Cardiac muscle cell (in vitro differentiated cells and primary cell): ENCODE results near the gene SLC19A2. TPM values are rescaled to one million over a fixed set of nuclear protein-coding genes. Genes with fewer than 3 reads are reported as not detected.

Experiments used
- DNase-seq, 2 donors: peaks; one replicate each; pipeline versions ENCODE4 v3.0.0 to v3.0.0-alpha.2; 2010 to 2017; ENCODE audit warnings: low read depth in 1 of 2, low spot score in 1 of 2
- H3K27ac ChIP-seq: fragments of 200-600 bp; sonication (generic); 2 replicates; pipeline ENCODE4 v1.5.1; 2016
- H3K27me3 ChIP-seq: fragments of 200-600 bp; sonication (generic); 2 replicates; pipeline ENCODE4 v1.6.0; 2016; ENCODE audit warnings: control low read depth
- H3K36me3 ChIP-seq: fragments of 200-600 bp; sonication (generic); 2 replicates; pipeline ENCODE4 v1.5.1; 2016; ENCODE audit warnings: control low read depth
- H3K4me1 ChIP-seq: fragments of 200-600 bp; sonication (generic); 2 replicates; pipeline ENCODE4 v1.8.1; 2017; ENCODE audit warnings: low read depth, mild to moderate bottlenecking, mixed run types
- H3K4me3 ChIP-seq: fragments of 200-600 bp; sonication (generic); 2 replicates; pipeline ENCODE4 v1.5.1; 2016; ENCODE audit warnings: mild to moderate bottlenecking
- H3K9me3 ChIP-seq: fragments of 200-600 bp; sonication (generic); 2 replicates; pipeline ENCODE4 v1.5.1; 2017; ENCODE audit warnings: low read depth, mild to moderate bottlenecking, control low read depth
- CTCF ChIP-seq: IDR thresholded peaks from 2 replicates; pipeline ENCODE4 v1.5.1; 2012; ENCODE audit warnings: low read depth, mild to moderate bottlenecking, low read length
- polyA plus RNA-seq: library from polyadenylated mRNA; unstranded; fragments of >200 nt; fragmentation: Nextera tagmentation; extraction: Ambion mirVana; gene quantifications from 2 replicates; pipeline ENCODE4 v1.2.1, GENCODE V29; 2016
- total RNA-seq: library from RNA; depleted of rRNA; stranded (reverse); fragments of >200 nt; gene quantifications from 2 replicates; pipeline ENCODE4 v1.2.3, GENCODE V29; 2016

The SLC19A2 gene
- total and polyA plus RNA-seq, 2 experiments from 2014 or later: 8.8 to 18.6 TPM

DNA sequence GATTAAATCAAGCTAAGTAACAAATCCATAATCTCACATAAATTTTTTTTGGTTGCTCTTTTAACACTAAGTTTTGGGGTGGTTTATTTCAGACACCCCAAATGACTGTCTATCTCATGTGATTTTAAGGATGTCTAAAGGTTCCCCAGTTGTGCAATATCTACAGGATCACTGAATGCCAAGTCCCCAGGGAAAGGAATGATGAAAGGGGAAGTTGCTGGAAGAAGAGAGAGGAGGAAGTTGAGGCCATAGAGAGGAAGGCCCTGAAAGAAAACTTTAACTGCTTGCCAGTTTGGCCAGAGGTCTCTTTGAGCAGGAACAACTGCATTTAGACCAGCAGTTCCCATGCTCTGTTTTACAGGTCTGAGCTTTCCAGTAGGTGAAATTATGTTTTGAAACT, 27.5 kb upstream of the SLC19A2 start:
- H3K4me1 ChIP-seq: no peaks in the 10 kb centered on the region
- H3K4me3 ChIP-seq: no peak overlapping the region
- no peaks in the 10 kb centered on the region for H3K36me3 ChIP-seq
- no peaks in the 10 kb centered on the region for H3K27me3 ChIP-seq
- H3K9me3 ChIP-seq: no peaks in the 10 kb centered on the region
- peak in 1 of 2 donors; percentile 76 for DNase-seq
- no peak for TF ChIP-seq CTCF
- no peak overlapping the region for H3K27ac ChIP-seq

DNA sequence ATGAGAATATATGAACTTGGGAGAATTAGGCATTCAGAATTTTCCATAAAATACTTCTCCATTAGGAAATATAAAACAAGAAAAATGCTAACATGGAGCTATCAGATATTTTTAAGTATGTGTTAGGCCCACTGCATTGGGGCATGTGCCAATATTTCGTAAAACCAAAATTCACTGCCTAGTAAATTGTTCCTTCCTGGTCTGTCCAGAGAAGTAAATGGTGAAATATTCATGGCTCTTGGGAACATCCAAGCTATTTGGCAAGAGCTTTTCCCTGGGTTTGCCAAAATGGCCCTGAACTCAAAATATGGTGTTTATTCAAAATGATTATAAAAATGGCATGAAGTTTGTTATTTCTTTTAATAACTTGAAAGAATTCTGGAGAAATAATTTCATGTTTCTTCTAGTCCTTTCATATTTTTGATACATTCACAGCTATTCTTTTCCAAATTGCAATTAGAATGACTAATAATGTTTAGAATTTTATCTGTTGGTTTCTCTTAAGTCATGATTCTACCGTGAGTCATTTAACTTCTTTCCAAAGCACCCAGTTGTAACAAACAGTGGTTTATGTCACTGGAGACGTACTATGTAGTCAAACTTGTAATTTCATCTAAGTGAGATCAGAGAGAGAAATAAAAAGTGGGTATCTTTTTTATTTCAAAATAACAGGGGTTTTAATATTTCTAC, 25.7 kb upstream of the SLC19A2 start:
- H3K4me3 ChIP-seq: no peak overlapping the region
- H3K4me1 ChIP-seq: no peaks in the 10 kb centered on the region
- peak in 1 of 2 donors; percentile 90 for DNase-seq
- TF ChIP-seq CTCF: no peak
- H3K27ac ChIP-seq: no peak overlapping the region
- no peaks in the 10 kb centered on the region for H3K27me3 ChIP-seq
- H3K36me3 ChIP-seq: no peaks in the 10 kb centered on the region
- no peaks in the 10 kb centered on the region for H3K9me3 ChIP-seq

GRCh38 chr1:169510060-169510459, 24.3 kb upstream of the SLC19A2 start:
- Histone ChIP-seq H3K27me3 (no peaks in the 10 kb centered on the region), H3K27ac (no peak overlapping the region), H3K36me3 (no peaks in the 10 kb centered on the region), H3K9me3 (no peaks in the 10 kb centered on the region), H3K4me1 (no peaks in the 10 kb centered on the region), H3K4me3 (no peak overlapping the region)
- DNase-seq: no peak
- TF ChIP-seq CTCF: no peak

DNA sequence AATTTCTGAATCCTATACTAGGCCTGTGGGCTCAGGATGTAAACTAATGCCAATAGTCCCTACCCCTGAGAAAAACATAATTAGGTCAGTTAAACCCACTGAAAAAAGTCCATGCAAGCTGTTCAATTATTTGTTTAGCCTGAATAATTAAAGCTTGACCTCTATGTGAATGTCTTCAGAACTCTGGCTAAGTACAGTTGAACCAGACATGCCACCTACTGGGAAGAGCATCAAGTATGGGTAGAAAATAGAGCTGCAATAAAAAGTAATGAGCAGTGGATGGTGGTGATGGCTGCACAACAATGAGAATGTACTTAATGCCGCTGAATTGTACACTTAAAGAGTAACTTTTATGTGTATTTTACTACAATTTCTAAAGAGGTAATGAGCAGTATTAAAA, 23.6 kb upstream of the SLC19A2 start:
- Histone ChIP-seq H3K27ac (no peak overlapping the region), H3K4me1 (no peaks in the 10 kb centered on the region), H3K27me3 (no peaks in the 10 kb centered on the region), H3K9me3 (no peaks in the 10 kb centered on the region), H3K4me3 (no peak overlapping the region), H3K36me3 (no peaks in the 10 kb centered on the region)
- TF ChIP-seq CTCF: no peak
- no peak for DNase-seq

DNA sequence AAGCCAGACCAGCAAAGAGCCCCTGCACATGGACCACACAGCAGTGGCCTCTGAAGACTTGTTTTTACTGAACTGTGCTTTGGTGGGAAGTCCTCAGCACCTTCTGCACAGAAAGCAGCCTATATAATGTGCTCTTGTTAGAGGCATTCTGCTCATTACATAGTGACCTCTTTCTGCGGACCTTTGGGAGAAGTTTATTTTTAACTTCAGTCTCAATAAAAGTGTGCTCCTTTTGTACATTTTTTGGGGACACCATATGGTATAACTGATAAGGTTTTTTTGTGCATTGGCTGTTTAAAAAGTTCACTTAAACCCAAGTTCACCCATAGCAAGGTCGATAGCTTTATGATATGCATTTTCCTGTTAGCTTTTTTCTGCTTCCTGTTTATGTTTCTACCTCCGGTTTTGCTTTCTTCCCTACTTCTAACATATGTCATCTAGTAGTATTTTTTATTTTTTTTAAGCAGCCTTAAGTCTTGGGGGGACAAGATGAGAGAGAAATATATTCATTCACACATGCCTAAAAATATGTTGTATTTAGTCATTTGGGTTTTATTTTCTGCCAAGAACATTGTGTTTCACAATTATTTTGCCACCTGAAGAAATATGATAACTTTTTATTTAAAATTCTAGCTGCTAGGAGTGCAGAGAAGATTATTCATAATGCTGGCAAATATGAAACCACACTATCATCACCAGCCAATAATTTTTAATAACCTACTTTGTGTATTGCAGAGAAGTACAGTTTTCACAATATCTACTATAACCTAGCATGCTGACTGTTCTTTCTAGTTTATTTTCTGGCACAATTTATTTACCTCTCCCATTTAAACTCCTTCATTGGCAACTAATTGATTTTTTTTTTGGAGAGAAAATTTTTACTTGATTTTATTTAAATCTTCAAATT, 22.9 kb upstream of the SLC19A2 start:
- Histone ChIP-seq H3K36me3 (no peaks in the 10 kb centered on the region), H3K27ac (no peak overlapping the region), H3K4me1 (no peaks in the 10 kb centered on the region), H3K9me3 (no peaks in the 10 kb centered on the region), H3K27me3 (no peaks in the 10 kb centered on the region), H3K4me3 (no peak overlapping the region)
- DNase-seq: no peak
- no peak for TF ChIP-seq CTCF
